ENCODE measurements around the gene RERG.
A peak's percentile ranks its signal among the peaks of the same experiment; 100 is the strongest.

Gene RERG

DNA sequence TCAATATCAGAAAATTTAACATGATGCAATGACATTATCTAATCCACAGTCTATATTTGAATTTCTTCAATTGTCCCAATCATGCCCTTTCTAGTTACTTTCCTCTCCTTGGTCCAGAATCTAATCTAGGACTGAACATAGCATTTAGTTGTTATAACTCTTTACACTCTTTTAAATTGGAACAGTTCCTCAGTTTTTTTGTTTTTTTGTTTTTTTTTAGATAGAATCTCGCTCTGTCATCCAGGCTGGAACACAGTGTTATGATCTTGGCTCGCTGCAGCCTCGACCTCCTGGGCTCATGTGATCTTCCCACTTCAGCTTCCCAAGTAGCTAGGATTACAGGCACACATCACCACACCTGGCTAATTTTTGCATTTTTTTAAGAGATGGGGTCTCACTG lies 63.1 kb downstream of the RERG start:
- DNase-seq: no peak
- H3K4me3 Mint-ChIP-seq: no peak overlapping the region
- peak overlapping the region; percentile 39 for H3K27ac Mint-ChIP-seq
- peaks cover 25% of the 10 kb centered on the region for H3K4me1 Mint-ChIP-seq
- TF ChIP-seq, protein P1, sequence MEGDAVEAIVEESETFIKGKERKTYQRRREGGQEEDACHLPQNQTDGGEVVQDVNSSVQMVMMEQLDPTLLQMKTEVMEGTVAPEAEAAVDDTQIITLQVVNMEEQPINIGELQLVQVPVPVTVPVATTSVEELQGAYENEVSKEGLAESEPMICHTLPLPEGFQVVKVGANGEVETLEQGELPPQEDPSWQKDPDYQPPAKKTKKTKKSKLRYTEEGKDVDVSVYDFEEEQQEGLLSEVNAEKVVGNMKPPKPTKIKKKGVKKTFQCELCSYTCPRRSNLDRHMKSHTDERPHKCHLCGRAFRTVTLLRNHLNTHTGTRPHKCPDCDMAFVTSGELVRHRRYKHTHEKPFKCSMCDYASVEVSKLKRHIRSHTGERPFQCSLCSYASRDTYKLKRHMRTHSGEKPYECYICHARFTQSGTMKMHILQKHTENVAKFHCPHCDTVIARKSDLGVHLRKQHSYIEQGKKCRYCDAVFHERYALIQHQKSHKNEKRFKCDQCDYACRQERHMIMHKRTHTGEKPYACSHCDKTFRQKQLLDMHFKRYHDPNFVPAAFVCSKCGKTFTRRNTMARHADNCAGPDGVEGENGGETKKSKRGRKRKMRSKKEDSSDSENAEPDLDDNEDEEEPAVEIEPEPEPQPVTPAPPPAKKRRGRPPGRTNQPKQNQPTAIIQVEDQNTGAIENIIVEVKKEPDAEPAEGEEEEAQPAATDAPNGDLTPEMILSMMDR (IDR thresholded peaks at IDR 0.05): no peak
- no peaks in the 10 kb centered on the region for H3K27me3 Mint-ChIP-seq (ENCODE audit: low read depth, poor library complexity)
- H3K9me3 Mint-ChIP-seq: no peaks in the 10 kb centered on the region
- H3K36me3 Mint-ChIP-seq (ENCODE audit: low read depth): no peaks in the 10 kb centered on the region

DNA sequence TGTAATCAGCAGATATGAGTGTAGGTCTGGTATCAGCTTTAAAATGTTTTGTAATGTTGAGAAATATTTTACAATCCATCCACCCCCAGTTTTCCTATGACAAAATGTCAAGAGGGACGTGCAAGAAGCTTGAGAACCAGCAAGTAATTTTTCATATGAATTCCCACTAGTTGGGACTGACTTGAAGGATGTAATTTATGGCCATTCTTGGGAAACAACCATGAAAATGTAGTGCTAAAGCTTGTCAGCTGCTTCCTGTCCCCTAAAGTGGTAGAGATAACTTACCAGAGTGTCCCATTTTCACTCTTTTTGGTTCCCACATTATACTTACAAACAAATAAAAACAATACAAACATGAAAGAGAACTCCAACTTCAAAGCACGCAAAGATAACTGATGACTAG lies 63.9 kb downstream of the RERG start:
- no peak overlapping the region for H3K27ac Mint-ChIP-seq
- no peaks in the 10 kb centered on the region for H3K36me3 Mint-ChIP-seq (ENCODE audit: low read depth)
- peaks cover 25% of the 10 kb centered on the region for H3K4me1 Mint-ChIP-seq
- no peaks in the 10 kb centered on the region for H3K9me3 Mint-ChIP-seq
- no peaks in the 10 kb centered on the region for H3K27me3 Mint-ChIP-seq (ENCODE audit: low read depth, poor library complexity)
- TF ChIP-seq, protein P1 (IDR thresholded peaks at IDR 0.05): no peak
- no peak for DNase-seq
- H3K4me3 Mint-ChIP-seq: no peak overlapping the region

DNA sequence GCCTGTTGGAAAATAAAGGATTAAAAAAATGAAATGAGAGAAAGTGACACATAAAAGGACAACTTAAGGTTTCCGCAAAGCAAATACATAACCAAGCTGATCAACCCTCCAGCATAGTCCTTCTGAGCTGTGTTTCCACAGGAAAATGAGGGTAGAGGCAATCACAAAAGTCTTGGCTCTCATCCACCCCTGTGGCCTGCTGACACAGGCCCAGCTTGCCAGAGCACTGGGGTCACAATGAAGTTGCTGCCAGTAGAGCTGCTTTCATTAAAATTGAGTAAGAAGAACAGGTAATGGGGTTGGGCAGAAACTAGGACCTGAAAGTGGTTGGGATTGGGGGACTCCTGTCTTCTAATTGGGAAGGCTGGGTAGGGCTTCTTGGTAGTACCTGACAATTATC lies 65.9 kb downstream of the RERG start:
- Mint-ChIP-seq H3K4me3 (no peak overlapping the region), H3K9me3 (no peaks in the 10 kb centered on the region), H3K27ac (peak overlapping the region; percentile 91), H3K4me1 (peaks cover 25% of the 10 kb centered on the region), H3K36me3 (ENCODE audit: low read depth) (no peaks in the 10 kb centered on the region), H3K27me3 (ENCODE audit: low read depth, poor library complexity) (no peaks in the 10 kb centered on the region)
- TF ChIP-seq, protein P1 (IDR thresholded peaks at IDR 0.05): no peak
- no peak for DNase-seq

DNA sequence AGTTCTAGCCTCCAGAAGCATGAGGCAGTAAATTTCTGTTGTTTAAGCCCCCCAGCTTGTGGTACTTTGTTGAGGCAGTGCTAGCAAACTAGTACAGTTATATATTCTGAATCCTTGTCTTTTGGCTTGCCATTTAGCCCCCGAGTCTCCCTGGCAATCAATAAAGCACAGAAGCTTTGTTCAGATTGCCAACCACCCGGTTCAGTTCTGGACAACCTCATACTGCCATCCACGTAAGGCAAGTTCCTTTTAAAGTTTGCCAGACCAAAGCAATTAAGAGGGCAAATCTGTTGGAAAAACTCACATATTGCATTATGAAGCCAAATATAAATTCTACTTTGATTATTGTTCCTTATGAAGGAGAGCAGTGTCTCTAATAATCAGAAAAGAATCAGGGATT lies 67.1 kb downstream of the RERG start:
- TF ChIP-seq, protein P1 (IDR thresholded peaks at IDR 0.05): no peak
- H3K27me3 Mint-ChIP-seq (ENCODE audit: low read depth, poor library complexity): peaks cover 4% of the 10 kb centered on the region
- H3K9me3 Mint-ChIP-seq: no peaks in the 10 kb centered on the region
- H3K27ac Mint-ChIP-seq: no peak overlapping the region
- DNase-seq: no peak
- no peaks in the 10 kb centered on the region for H3K36me3 Mint-ChIP-seq (ENCODE audit: low read depth)
- H3K4me1 Mint-ChIP-seq: peaks cover 25% of the 10 kb centered on the region
- H3K4me3 Mint-ChIP-seq: no peak overlapping the region

DNA sequence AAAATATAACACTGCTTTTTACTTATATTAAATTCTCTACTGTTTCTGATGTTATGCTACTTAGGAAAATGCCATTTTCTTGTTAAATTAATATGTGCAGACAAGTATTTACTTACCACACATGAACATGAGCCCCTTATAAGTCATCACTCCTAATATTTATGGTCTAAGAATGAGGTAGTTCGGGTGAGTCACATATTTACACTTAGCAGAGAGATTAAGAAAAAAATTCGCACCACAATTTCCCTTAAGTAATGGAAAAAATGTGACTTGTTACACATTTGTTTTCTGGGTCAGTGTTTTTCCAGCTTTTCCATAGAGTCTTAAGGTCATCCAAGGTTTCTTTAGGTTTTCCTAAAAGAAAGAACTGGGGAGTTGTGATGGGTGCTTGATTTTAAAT lies 68.3 kb downstream of the RERG start:
- H3K27me3 Mint-ChIP-seq (ENCODE audit: low read depth, poor library complexity): peaks cover 4% of the 10 kb centered on the region
- peaks cover 21% of the 10 kb centered on the region for H3K4me1 Mint-ChIP-seq
- no peak for DNase-seq
- no peaks in the 10 kb centered on the region for H3K9me3 Mint-ChIP-seq
- no peak overlapping the region for H3K4me3 Mint-ChIP-seq
- TF ChIP-seq, protein P1 (IDR thresholded peaks at IDR 0.05): no peak
- H3K36me3 Mint-ChIP-seq (ENCODE audit: low read depth): no peaks in the 10 kb centered on the region
- no peak overlapping the region for H3K27ac Mint-ChIP-seq

DNA sequence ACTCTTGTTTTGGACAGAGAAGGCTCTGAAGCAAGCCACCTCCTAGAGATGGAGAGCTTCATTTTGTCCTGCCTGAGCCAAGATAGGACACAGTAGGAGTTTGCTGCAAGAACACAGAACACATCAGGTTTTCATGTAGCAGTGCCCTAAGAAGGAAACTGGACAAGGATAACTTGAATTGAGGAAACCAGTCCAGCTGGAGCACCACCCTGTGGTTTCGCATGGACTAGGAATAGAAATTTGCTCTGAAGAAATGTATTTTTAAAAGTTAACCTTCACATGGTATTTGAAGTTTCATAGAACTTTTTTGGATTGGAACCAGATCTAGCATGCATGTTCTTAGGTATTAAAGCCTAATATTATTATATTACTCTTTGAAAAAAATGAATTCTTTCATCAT lies 68.8 kb downstream of the RERG start:
- DNase-seq: no peak
- TF ChIP-seq, protein P1 (IDR thresholded peaks at IDR 0.05): no peak
- H3K9me3 Mint-ChIP-seq: no peaks in the 10 kb centered on the region
- H3K4me3 Mint-ChIP-seq: no peak overlapping the region
- H3K36me3 Mint-ChIP-seq (ENCODE audit: low read depth): no peaks in the 10 kb centered on the region
- H3K4me1 Mint-ChIP-seq: peaks cover 17% of the 10 kb centered on the region
- H3K27me3 Mint-ChIP-seq (ENCODE audit: low read depth, poor library complexity): peaks cover 4% of the 10 kb centered on the region
- H3K27ac Mint-ChIP-seq: no peak overlapping the region

Measured in nephron progenitor cell (in vitro differentiated cells).